ENCODE data around the gene SKAP1.

SKAP1 gene

GRCh38 chr17:48258331-48258730 lies 171.7 kb downstream of the SKAP1 start:
- Histone ChIP-seq H3K4me3 (ENCODE audit: low read length) (no peak overlapping the region), H2AFZ (ENCODE audit: low read depth, low read length) (no peak overlapping the region), H3K9me3 (ENCODE audit: insufficient read depth, low read length) (no peaks in the 10 kb centered on the region), H4K20me1 (ENCODE audit: insufficient read depth, low read length) (no peaks in the 10 kb centered on the region), H3K36me3 (replicated peaks; ENCODE audit: low read depth, low read length) (no peaks in the 10 kb centered on the region), H3K9ac (ENCODE audit: low read length) (no peak overlapping the region), H3K79me2 (ENCODE audit: low read length) (no peaks in the 10 kb centered on the region), H3K27me3 (ENCODE audit: low read depth, low read length) (no peaks in the 10 kb centered on the region), H3K27ac (ENCODE audit: low read length) (no peak overlapping the region), H3K4me1 (ENCODE audit: low read length) (no peaks in the 10 kb centered on the region), H3K4me2 (ENCODE audit: low read length) (no peak overlapping the region)
- TF ChIP-seq, protein P1, sequence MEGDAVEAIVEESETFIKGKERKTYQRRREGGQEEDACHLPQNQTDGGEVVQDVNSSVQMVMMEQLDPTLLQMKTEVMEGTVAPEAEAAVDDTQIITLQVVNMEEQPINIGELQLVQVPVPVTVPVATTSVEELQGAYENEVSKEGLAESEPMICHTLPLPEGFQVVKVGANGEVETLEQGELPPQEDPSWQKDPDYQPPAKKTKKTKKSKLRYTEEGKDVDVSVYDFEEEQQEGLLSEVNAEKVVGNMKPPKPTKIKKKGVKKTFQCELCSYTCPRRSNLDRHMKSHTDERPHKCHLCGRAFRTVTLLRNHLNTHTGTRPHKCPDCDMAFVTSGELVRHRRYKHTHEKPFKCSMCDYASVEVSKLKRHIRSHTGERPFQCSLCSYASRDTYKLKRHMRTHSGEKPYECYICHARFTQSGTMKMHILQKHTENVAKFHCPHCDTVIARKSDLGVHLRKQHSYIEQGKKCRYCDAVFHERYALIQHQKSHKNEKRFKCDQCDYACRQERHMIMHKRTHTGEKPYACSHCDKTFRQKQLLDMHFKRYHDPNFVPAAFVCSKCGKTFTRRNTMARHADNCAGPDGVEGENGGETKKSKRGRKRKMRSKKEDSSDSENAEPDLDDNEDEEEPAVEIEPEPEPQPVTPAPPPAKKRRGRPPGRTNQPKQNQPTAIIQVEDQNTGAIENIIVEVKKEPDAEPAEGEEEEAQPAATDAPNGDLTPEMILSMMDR (IDR thresholded peaks at IDR 0.05; ENCODE audit: low read depth, low read length), result no peak

- Histone ChIP-seq H3K4me1 (ENCODE audit: low read length) (no peaks in the 10 kb centered on the region), H3K79me2 (ENCODE audit: low read length) (no peaks in the 10 kb centered on the region), H3K27me3 (ENCODE audit: low read depth, low read length) (no peaks in the 10 kb centered on the region), H4K20me1 (ENCODE audit: insufficient read depth, low read length) (no peaks in the 10 kb centered on the region), H2AFZ (ENCODE audit: low read depth, low read length) (no peak overlapping the region), H3K9me3 (ENCODE audit: insufficient read depth, low read length) (no peaks in the 10 kb centered on the region), H3K4me3 (ENCODE audit: low read length) (no peak overlapping the region), H3K4me2 (ENCODE audit: low read length) (no peak overlapping the region), H3K9ac (ENCODE audit: low read length) (no peak overlapping the region), H3K36me3 (replicated peaks; ENCODE audit: low read depth, low read length) (no peaks in the 10 kb centered on the region), H3K27ac (ENCODE audit: low read length) (no peak overlapping the region)
- TF ChIP-seq, protein P1 (IDR thresholded peaks at IDR 0.05; ENCODE audit: low read depth, low read length), result no peak
- no peak for TF ChIP-seq EZH2phosphoT487 (IDR thresholded peaks at IDR 0.05; ENCODE audit: low read depth)
These were observed 174.3 kb downstream of the SKAP1 start for GRCh38 chr17:48255759-48256158.

DNA sequence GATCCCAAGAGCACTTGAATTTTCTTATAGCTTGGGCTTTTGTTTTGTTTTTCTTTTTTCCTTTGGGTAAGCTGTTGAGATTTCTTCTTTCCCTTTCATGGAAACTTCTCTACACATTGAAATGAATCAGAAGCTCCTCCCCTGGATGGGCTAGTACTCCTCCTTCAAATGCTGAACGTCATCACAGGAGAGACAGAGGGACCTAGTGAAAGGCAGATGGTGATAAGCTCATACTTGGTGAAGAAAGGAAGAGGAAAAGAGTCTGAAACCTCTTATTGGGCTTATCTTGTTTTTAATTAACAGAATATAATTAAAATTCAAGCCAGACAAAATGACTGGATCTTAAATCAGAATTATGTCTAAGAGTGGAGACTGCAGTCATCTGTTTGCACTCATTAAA lies 175.1 kb downstream of the SKAP1 start:
- no peaks in the 10 kb centered on the region for H3K36me3 ChIP-seq (replicated peaks; ENCODE audit: low read depth, low read length)
- no peaks in the 10 kb centered on the region for H3K9me3 ChIP-seq (ENCODE audit: insufficient read depth, low read length)
- no peak overlapping the region for H2AFZ ChIP-seq (ENCODE audit: low read depth, low read length)
- H3K4me1 ChIP-seq (ENCODE audit: low read length), result no peaks in the 10 kb centered on the region
- no peak overlapping the region for H3K4me3 ChIP-seq (ENCODE audit: low read length)
- no peak overlapping the region for H3K9ac ChIP-seq (ENCODE audit: low read length)
- no peak overlapping the region for H3K4me2 ChIP-seq (ENCODE audit: low read length)
- TF ChIP-seq EZH2phosphoT487 (IDR thresholded peaks at IDR 0.05; ENCODE audit: low read depth), result no peak
- TF ChIP-seq, protein P1 (IDR thresholded peaks at IDR 0.05; ENCODE audit: low read depth, low read length), result no peak
- H4K20me1 ChIP-seq (ENCODE audit: insufficient read depth, low read length), result no peaks in the 10 kb centered on the region
- no peak overlapping the region for H3K27ac ChIP-seq (ENCODE audit: low read length)
- no peaks in the 10 kb centered on the region for H3K27me3 ChIP-seq (ENCODE audit: low read depth, low read length)
- no peaks in the 10 kb centered on the region for H3K79me2 ChIP-seq (ENCODE audit: low read length)

GRCh38 chr17:48253975-48254374 lies 176.0 kb downstream of the SKAP1 start:
- H3K27me3 ChIP-seq (ENCODE audit: low read depth, low read length), result no peaks in the 10 kb centered on the region
- no peaks in the 10 kb centered on the region for H3K79me2 ChIP-seq (ENCODE audit: low read length)
- H3K27ac ChIP-seq (ENCODE audit: low read length), result no peak overlapping the region
- no peaks in the 10 kb centered on the region for H4K20me1 ChIP-seq (ENCODE audit: insufficient read depth, low read length)
- no peak overlapping the region for H3K4me2 ChIP-seq (ENCODE audit: low read length)
- TF ChIP-seq EZH2phosphoT487 (IDR thresholded peaks at IDR 0.05; ENCODE audit: low read depth), result no peak
- TF ChIP-seq, protein P1 (IDR thresholded peaks at IDR 0.05; ENCODE audit: low read depth, low read length), result no peak
- H2AFZ ChIP-seq (ENCODE audit: low read depth, low read length), result no peak overlapping the region
- no peak overlapping the region for H3K4me3 ChIP-seq (ENCODE audit: low read length)
- H3K9ac ChIP-seq (ENCODE audit: low read length), result no peak overlapping the region
- H3K36me3 ChIP-seq (replicated peaks; ENCODE audit: low read depth, low read length), result no peaks in the 10 kb centered on the region
- H3K9me3 ChIP-seq (ENCODE audit: insufficient read depth, low read length), result no peaks in the 10 kb centered on the region
- no peaks in the 10 kb centered on the region for H3K4me1 ChIP-seq (ENCODE audit: low read length)
